Measurements from ENCODE around the gene FKBP11. TPM values are rescaled to one million over a fixed set of nuclear protein-coding genes. Genes with fewer than 3 reads are reported as not detected.
A peak's percentile ranks its signal among the peaks of the same experiment; 100 is the strongest.

Gene FKBP11
- total RNA-seq (10 to 100 TPM; 12.7 to 13.9 TPM), polyA plus RNA-seq (ENCODE audit: insufficient read length in 2 of 2) (10 to 100 TPM; 12.4 to 22.5 TPM)
- long read RNA-seq, donor 1, full-length matches to known transcripts: 15 of 15 reads
- long read RNA-seq, donor 1, partial matches to known transcripts: 0 of 15 reads
- long read RNA-seq, donor 1, other reads (novel, unspliced or antisense): 0 of 15 reads
- long read RNA-seq, donor 2, full-length matches to known transcripts: 6 of 6 reads
- long read RNA-seq, donor 2, partial matches to known transcripts: 0 of 6 reads
- long read RNA-seq, donor 2, other reads (novel, unspliced or antisense): 0 of 6 reads
- long read RNA-seq, donor 3, full-length matches to known transcripts: 6 of 6 reads
- long read RNA-seq, donor 3, partial matches to known transcripts: 0 of 6 reads
- long read RNA-seq, donor 3, other reads (novel, unspliced or antisense): 0 of 6 reads
- long read RNA-seq, donor 4, full-length matches to known transcripts: 13 of 13 reads
- long read RNA-seq, donor 4, partial matches to known transcripts: 0 of 13 reads
- long read RNA-seq, donor 4, other reads (novel, unspliced or antisense): 0 of 13 reads

DNA sequence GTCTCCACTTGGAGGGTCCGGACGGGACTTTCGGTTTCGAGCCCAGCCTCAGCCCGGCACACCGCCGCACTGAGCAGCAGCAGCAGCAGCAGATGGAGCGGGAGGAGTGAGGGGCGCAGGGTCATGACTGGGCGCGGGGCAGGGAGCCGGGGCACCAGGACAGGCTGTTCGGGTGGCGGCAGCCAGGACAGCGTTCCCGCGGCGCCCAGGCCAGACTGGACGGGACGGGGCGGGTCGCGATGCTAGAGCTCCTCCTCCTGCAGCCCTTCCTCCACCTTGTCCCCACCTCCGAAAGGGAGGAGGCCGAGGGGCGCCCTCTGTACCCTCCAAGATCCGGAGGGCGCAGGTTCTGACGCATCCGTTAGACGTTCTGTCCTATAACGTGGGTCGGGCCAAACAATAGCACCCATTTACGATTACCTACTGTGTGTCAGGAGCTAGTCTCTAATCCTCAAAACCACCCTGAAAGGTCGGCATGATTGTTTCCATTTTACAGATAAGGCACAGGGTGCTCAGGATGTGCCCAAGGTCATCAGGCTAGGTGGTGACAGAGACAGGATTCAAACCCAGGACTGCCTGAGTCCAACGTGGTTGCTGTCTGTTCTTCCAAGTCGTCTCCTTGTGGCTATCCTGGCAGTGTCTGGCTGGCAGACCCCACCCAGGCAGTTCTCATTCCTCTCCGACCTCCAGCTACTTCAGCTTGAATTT, at the start of gene FKBP11:
Gene FKBP11 (minus strand): TSS at position 189 of the 708 bp plus-strand sequence. CDS start 64 bp downstream, at position 125.
- Histone ChIP-seq H3K27ac (ENCODE audit: low read depth, low read length) (peak within 1 kb of the TSS; percentile 64), H3K27me3 (ENCODE audit: control insufficient read depth, insufficient read depth, low read length) (no peaks in the 10 kb centered on the region), H3K36me3 (ENCODE audit: control insufficient read depth, insufficient read depth, low read length) (peaks cover 25% of the 10 kb centered on the region), H3K4me3 (ENCODE audit: low read depth, low read length) (peak within 1 kb of the TSS; percentile 70), H3K4me1 (ENCODE audit: control insufficient read depth, insufficient read depth, low read length) (peaks cover 12% of the 10 kb centered on the region), H3K9me3 (ENCODE audit: control insufficient read depth, insufficient read depth, low read length) (no peaks in the 10 kb centered on the region)
- DNase-seq (ENCODE audit: low read depth in 4 of 6, low spot score in 6 of 6): peak in 2 of 6 donors; percentile 41 to 49
- whole genome bisulfite sequencing (ENCODE audit: insufficient coverage): 4% methylated on average over 33 of the region's 38 CpGs

DNA sequence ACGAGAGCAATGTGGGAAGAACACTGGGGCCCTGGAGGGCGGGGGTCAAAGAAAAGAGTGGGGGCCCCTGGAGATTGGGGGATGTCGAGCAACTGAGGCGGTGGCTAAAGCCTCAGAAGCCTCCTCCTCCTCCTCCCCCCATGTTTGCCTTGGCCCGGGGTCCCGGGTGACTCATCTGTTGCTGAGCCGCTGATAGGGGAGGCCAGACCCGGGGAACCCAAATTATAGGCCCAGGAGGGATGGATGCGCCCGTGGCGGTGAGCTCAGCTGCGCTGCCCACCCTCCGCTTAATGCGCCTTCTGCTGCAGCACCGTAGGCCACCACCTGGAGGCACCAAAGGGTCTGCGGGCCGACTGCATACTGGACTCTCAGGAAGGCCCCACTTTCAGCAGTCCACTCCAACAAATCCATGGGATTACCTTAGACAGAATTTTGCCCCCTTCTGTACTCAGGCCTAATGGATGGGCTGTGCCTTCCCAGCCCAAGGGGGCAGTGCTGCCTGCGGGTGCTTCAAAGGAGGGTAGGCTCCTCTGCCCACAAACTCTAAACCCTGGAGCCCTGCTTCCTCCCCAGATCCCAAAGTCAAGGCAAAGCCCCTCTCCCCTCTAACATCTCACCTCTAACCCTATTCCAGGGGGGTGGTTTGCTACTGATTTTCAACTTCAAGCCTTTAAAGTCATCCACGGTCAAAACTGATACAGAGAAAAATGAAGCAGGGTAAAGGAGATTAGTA, 48.8 kb upstream of the FKBP11 start:
- Histone ChIP-seq H3K27me3 (ENCODE audit: control insufficient read depth, insufficient read depth, low read length) (peaks cover 99% of the 10 kb centered on the region), H3K36me3 (ENCODE audit: control insufficient read depth, insufficient read depth, low read length) (no peaks in the 10 kb centered on the region), H3K9me3 (ENCODE audit: control insufficient read depth, insufficient read depth, low read length) (no peaks in the 10 kb centered on the region), H3K4me1 (ENCODE audit: control insufficient read depth, insufficient read depth, low read length) (peaks cover 44% of the 10 kb centered on the region), H3K27ac (ENCODE audit: low read depth, low read length) (no peak overlapping the region), H3K4me3 (ENCODE audit: low read depth, low read length) (no peak overlapping the region)
- peak in 2 of 6 donors; percentile 26 to 40 for DNase-seq (ENCODE audit: low read depth in 4 of 6, low spot score in 6 of 6)
- 14% methylated on average over 16 of the region's 19 CpGs for WGBS (ENCODE audit: insufficient coverage)

DNA sequence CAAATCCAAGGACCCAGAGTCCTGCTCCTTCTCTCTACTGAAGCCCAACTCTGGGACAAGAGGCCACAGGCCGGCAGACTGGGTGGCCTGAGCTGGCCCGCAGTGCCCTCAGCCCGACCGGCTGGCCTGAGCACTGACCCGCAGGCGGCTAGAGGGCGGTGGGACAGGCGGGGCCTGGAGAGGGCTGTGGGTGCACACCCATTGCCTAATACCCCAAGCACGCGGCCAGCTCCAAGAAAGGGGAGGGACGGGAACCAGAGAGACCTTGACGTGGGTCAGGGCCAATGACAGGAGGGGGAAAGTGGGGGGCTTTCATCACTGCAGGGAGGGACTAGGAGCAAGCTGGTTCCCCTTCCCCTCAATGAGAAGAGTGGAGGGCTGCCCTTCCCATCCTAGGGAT, 48.2 kb upstream of the FKBP11 start:
- WGBS (ENCODE audit: insufficient coverage): 21% methylated on average over 7 of the region's 12 CpGs
- H3K4me1 ChIP-seq (ENCODE audit: control insufficient read depth, insufficient read depth, low read length): peaks cover 40% of the 10 kb centered on the region
- H3K4me3 ChIP-seq (ENCODE audit: low read depth, low read length): no peak overlapping the region
- H3K36me3 ChIP-seq (ENCODE audit: control insufficient read depth, insufficient read depth, low read length): no peaks in the 10 kb centered on the region
- H3K9me3 ChIP-seq (ENCODE audit: control insufficient read depth, insufficient read depth, low read length): no peaks in the 10 kb centered on the region
- H3K27ac ChIP-seq (ENCODE audit: low read depth, low read length): no peak overlapping the region
- H3K27me3 ChIP-seq (ENCODE audit: control insufficient read depth, insufficient read depth, low read length): peaks cover 98% of the 10 kb centered on the region
- no peak for DNase-seq (ENCODE audit: low read depth in 4 of 6, low spot score in 6 of 6)

DNA sequence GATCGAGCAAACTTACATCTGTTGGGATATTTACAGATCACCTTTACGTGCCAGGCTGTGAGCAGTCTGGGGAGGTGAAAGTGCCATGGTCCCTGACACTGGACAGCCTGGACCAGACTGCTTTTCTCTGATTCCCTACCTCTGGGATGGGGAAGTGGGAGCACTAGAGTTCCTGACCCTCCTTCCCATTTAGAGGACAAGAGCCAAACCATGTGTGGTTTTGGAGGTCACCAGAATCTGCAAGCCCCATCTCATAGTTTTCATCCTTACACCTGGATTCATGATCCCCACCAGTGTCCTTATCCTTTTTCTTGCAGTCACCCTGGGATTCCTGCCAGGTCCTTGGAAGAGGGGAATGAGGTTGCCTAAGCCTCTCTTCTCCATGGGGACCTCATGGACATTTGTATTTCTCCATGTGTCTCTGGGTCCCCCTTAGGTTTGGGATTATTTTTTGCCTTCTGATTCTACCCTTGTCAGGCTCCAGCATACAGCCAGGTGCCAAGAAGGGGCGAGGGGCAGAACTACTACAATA, 47.7 kb upstream of the FKBP11 start:
- Histone ChIP-seq H3K36me3 (ENCODE audit: control insufficient read depth, insufficient read depth, low read length) (peaks cover 2% of the 10 kb centered on the region), H3K4me3 (ENCODE audit: low read depth, low read length) (no peak overlapping the region), H3K4me1 (ENCODE audit: control insufficient read depth, insufficient read depth, low read length) (peaks cover 35% of the 10 kb centered on the region), H3K27me3 (ENCODE audit: control insufficient read depth, insufficient read depth, low read length) (peaks cover 98% of the 10 kb centered on the region), H3K9me3 (ENCODE audit: control insufficient read depth, insufficient read depth, low read length) (no peaks in the 10 kb centered on the region), H3K27ac (ENCODE audit: low read depth, low read length) (no peak overlapping the region)
- no peak for DNase-seq (ENCODE audit: low read depth in 4 of 6, low spot score in 6 of 6)
- 40% methylated on average over 3 of the region's 3 CpGs for WGBS (ENCODE audit: insufficient coverage)

DNA sequence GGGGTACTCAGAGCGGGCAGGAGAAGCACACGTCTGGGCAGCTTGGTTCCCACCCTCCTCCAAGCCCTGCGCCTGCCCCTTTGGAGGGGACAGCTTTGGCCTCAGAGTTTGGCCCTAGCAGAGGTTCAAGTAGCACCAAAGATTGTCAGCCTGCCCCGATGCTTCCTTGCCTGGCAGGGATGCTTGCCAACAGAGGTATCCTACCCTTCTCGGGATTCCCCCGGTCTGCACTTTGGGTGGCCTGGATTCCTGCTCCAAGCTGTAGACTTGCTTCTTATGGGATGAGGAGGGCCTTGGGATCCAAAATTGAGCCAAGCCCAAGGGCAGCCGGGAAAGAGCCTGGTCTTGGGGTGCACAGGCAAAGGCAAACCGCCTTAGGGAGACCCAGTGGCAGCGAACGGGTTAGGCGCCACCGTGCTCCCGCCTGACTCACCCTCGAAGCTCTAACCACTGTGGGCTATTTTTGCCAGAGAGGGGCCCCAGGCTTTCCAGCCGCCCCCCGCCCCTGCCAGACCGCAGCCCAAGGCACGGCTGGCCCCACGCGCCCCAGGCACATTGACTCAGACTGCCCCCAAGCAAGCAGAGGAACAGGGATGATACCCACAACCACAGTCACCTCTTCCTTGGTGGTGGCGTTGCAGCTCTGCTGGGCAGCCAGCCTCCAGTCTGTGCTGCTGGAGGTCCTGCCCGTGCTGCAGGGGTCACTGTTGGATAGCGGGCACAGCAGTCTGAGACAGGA, 47.1 kb upstream of the FKBP11 start:
- 18% methylated on average over 23 of the region's 23 CpGs for WGBS (ENCODE audit: insufficient coverage)
- Histone ChIP-seq H3K9me3 (ENCODE audit: control insufficient read depth, insufficient read depth, low read length) (no peaks in the 10 kb centered on the region), H3K4me3 (ENCODE audit: low read depth, low read length) (no peak overlapping the region), H3K27ac (ENCODE audit: low read depth, low read length) (no peak overlapping the region), H3K36me3 (ENCODE audit: control insufficient read depth, insufficient read depth, low read length) (peaks cover 4% of the 10 kb centered on the region), H3K27me3 (ENCODE audit: control insufficient read depth, insufficient read depth, low read length) (peaks cover 94% of the 10 kb centered on the region), H3K4me1 (ENCODE audit: control insufficient read depth, insufficient read depth, low read length) (peaks cover 35% of the 10 kb centered on the region)
- no peak for DNase-seq (ENCODE audit: low read depth in 4 of 6, low spot score in 6 of 6)

DNA sequence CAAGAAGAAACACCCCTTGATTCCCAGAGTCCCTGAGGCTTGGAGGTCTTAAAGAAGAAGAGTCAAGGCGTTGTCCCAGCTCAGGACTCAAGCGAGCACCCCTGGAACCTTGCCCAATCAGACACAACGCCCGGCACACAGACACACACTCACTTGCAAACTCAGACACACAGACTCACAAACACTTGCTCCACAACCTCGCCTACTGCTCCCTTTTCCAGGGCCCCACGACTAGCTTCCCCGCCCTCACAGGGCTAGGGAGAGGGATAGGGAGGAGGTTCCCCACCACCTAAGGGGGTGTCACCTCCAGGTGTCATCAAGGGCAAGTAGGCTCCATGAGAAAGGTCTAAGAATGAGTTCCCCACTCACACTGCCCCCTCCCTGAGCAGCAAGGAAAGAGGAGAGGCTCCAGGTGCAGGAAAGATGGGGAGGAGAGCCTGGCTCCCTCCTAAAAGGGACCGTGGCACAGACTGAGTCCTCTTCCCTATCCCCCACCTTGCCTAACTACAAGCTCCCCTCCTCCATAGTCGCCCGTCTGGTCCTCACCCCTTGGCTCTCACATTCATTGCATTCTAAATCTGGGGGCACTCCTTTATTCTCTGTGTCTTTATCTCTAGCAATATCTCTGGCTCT, 45.5 kb upstream of the FKBP11 start:
- Histone ChIP-seq H3K27ac (ENCODE audit: low read depth, low read length) (no peak overlapping the region), H3K9me3 (ENCODE audit: control insufficient read depth, insufficient read depth, low read length) (no peaks in the 10 kb centered on the region), H3K27me3 (ENCODE audit: control insufficient read depth, insufficient read depth, low read length) (peaks cover 84% of the 10 kb centered on the region), H3K4me1 (ENCODE audit: control insufficient read depth, insufficient read depth, low read length) (peaks cover 35% of the 10 kb centered on the region), H3K36me3 (ENCODE audit: control insufficient read depth, insufficient read depth, low read length) (peaks cover 9% of the 10 kb centered on the region), H3K4me3 (ENCODE audit: low read depth, low read length) (peak overlapping the region; percentile 39)
- no peak for DNase-seq (ENCODE audit: low read depth in 4 of 6, low spot score in 6 of 6)
- WGBS (ENCODE audit: insufficient coverage): 13% methylated on average over 4 of the region's 10 CpGs

DNA sequence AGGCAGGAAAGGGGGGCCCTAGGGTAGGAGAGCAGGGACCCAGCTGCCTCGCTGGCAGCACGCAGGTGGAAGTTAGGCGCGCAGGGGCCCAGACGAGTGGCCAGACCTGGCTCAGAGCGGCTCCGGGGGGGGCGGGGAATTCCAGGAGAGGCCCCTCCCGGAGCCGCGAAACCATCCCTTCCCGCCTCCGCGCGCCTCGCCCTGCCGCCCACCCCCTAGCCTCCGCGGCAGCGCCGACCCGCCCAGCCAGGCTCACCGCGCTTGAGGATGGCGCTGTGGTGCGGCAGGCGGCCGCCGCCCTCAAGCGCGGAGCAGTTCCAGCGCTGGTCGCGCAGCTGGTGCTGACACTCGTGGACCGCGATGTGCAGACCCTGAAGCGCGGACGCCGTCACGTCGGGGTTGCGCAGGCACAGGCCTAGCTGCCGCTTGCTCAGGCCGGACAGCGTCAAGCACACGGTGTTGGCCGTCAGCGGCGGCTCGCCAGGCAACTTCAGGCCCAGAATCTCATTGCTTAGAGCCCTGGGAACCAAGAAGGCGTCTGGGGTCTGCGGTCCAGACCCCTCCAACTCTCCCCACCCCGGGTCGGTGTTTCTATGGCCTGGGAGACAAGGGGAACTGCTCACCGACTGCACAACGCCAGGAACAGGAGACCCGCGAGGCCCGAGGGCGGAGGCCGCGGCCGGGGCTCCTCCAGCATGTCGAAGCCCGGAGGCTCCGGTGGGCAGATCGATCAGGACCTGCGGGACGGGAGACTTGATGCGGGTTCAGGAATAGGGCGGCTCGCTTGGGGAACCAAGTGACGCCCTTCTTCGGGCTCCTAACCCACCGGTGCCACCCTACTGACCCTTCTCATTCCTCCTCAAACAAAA, 44.8 kb upstream of the FKBP11 start:
- no peak overlapping the region for H3K27ac ChIP-seq (ENCODE audit: low read depth, low read length)
- 6% methylated on average over 74 of the region's 77 CpGs for WGBS (ENCODE audit: insufficient coverage)
- peak overlapping the region; percentile 24 for H3K4me3 ChIP-seq (ENCODE audit: low read depth, low read length)
- peaks cover 35% of the 10 kb centered on the region for H3K4me1 ChIP-seq (ENCODE audit: control insufficient read depth, insufficient read depth, low read length)
- peak in 2 of 6 donors; percentile 46 to 52 for DNase-seq (ENCODE audit: low read depth in 4 of 6, low spot score in 6 of 6)
- no peaks in the 10 kb centered on the region for H3K9me3 ChIP-seq (ENCODE audit: control insufficient read depth, insufficient read depth, low read length)
- peaks cover 77% of the 10 kb centered on the region for H3K27me3 ChIP-seq (ENCODE audit: control insufficient read depth, insufficient read depth, low read length)
- peaks cover 9% of the 10 kb centered on the region for H3K36me3 ChIP-seq (ENCODE audit: control insufficient read depth, insufficient read depth, low read length)
